ENCODE results near the gene SATB2.

Gene SATB2

DNA sequence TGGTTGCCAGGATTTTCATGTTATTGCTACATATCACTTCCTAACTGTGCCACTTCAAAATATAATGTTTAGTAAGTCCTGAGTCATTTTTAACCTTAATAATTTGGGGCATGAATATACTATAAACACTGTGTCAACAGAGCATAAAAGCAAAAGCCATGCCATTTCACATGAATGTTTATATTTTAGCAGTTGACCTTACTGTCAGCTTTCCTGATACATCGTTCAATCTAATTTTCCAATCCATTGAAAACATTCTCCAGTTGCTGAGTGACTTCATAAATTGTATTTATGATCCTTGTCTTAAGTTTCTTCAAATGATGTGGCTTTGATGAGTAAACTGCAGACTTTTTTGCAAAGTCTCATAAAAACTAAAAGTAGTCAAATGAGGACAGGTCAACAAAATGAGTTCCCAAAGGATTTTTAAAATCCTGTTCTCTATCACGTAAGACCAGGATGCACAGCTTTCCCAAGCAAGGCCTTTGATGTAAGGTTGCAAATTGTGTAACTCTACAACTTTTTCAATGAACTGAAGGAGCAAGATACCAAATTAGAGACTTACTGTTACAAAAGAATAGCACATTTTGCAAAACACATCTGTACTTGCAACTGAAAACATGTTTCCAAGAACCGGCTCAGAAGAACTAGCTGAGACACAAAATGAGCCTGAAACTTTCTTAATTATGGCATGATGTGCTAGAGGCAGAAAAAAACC is 117.7 kb downstream of the SATB2 start:
- no peak overlapping the region for H3K27ac ChIP-seq
- DNase-seq (ENCODE audit: low read depth, low spot score): no peak

DNA sequence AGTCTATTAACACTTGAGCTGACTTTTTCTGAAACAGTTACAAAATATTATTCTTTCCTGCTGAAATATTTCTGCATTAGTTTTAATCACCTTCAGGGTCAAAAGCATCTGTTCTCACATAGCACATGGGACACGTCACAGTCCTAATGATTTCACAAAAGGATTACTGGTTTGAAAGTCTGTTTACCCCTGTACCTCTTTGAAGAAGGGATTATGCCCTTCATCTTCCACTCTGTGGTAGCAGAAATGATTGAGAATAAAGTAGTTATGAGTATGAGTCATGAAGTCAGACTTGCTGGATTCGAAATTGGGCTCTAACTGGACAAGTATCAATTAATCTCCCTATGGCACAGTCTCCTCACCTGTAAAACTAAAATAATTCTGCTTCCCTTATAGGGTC is 121.2 kb downstream of the SATB2 start:
- no peak for DNase-seq (ENCODE audit: low read depth, low spot score)
- H3K27ac ChIP-seq: no peak overlapping the region

DNA sequence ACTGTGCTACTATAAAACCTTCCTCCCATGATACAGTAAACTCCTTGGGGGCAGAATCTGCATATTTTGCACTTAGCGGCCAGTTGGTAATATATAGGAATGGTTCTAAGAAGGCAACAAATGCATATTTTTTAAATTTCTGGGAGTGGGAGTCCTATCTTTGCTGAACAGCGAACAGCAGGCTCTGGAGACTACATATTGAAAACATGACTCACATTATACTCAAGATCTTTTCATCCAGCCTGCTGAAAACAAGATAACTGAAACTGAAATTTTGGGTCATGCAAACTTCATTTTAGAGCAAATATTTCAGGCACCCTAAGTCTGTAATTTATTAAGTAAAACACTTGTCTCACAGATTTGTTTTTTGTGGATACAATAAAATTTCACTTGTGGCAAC is 122.2 kb downstream of the SATB2 start:
- DNase-seq (ENCODE audit: low read depth, low spot score): no peak
- H3K27ac ChIP-seq: no peak overlapping the region

DNA sequence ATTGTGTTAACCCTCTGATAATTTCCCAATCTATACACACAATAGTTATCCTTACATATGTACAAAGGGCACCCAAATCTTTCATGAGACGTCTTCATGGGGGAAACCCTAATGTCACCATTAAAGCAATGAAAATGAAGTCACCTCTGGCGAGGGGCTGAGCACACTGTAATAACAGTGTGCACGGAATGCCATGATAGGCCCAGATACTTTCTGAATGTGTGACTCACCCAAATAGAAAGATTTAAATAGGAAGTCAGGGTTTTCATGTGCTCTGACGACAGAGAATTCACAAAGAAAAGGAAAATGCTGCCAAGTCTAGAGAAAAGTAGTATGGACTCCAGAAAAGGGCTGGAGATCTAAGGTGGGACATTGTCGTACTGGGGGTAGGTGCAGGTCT is 128.3 kb downstream of the SATB2 start:
- no peak overlapping the region for H3K27ac ChIP-seq
- DNase-seq (ENCODE audit: low read depth, low spot score): no peak

DNA sequence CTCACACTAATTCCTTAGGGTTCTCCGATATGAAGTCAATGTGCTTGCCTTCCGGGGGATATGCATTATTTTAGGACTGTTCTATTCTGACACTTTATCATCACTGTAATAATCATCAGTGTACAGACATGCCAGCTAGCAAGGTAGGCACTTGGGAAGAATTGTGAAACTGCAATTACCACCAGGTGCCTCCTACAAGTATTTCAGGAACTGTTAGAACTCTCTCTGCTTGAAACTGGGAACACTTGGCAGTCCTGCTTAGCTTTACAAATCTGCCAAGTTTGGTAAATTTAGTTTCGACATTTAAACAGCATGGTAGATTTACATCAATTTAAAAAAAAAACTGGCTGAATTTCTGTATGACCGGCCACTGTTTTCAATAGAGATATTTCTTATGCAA is 128.7 kb downstream of the SATB2 start:
- no peak for DNase-seq (ENCODE audit: low read depth, low spot score)
- H3K27ac ChIP-seq: no peak overlapping the region

DNA sequence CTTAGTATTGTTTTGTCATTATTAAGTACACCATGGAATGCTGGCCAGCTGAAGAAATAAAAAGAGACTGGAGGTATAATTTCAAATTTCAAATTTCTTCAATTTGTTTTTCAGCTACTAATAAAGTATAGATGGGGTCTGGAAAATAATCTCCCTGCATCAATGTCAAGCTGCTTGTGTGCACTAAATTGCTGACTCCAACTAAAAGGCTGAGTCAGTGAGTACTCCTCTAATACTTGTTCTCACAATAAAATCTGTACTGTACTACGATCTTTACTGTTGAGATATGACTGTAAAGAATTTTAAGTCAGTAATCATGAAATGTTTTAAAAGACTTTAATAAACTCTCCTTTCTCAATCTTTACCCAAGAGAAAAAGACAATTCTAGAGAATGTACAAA is 131.9 kb downstream of the SATB2 start:
- DNase-seq (ENCODE audit: low read depth, low spot score): no peak

DNA sequence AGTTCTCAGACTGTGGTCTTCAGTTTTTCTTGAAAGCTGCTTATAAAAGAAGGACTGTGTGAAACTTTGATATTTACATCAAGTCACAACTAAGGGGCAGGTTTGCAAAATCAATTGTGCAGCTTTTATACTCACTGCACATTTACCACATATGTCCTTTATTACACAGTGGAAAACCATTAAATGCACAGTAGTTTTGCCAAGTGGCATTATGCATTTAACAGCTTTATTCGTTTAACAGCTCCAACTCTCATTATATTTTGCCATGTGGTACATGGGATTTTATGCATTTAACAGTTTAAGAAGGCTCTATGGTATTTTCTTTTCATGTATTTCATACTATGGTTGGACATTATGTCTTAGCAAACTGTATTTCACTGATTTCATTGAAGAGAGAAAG is 135.6 kb downstream of the SATB2 start:
- no peak for DNase-seq (ENCODE audit: low read depth, low spot score)
- no peak overlapping the region for H3K27ac ChIP-seq

More for the DNA sequence above, 131.9 kb downstream of the SATB2 start:
- H3K27ac ChIP-seq: no peak overlapping the region

DNA sequence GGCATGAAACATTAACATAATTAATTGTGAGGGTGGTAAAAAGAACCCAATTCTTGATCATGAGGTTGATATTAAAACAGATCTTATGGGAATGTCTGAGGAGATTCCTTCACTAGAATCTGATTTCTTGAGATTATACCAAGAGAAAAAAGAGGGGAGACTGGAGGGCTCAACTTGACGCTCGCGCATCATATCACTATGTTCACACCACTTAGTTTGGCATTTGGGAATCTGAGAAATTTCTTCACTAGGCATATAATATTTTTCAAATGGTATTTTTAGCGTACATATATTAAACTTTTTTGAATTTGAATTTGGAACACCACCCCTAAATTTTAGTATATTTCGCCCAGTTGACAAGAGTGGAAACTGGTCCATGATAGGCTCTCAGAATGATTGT is 140.1 kb downstream of the SATB2 start:
- DNase-seq (ENCODE audit: low read depth, low spot score): no peak

DNA sequence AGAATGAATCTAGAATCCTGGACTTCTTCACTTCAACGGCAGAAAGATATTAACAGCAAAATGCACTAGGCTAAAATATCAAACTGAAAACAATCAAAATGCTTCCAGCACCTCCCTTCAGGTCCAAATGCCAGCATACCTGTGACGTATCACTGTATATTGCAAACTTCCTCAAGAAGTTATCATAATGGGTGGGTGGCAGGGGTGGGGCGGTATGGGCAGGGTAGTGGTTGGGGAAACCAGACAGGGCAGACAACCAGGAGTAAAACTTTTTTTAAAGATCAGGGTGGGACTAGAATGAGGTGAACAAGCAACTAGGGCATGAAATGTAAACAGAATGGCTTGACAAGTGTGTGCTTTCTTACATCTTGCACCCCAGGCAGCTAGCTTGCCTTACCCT is 140.9 kb downstream of the SATB2 start:
- no peak for DNase-seq (ENCODE audit: low read depth, low spot score)
- H3K27ac ChIP-seq: no peak overlapping the region

More for the DNA sequence above, 140.1 kb downstream of the SATB2 start:
- H3K27ac ChIP-seq: no peak overlapping the region

DNA sequence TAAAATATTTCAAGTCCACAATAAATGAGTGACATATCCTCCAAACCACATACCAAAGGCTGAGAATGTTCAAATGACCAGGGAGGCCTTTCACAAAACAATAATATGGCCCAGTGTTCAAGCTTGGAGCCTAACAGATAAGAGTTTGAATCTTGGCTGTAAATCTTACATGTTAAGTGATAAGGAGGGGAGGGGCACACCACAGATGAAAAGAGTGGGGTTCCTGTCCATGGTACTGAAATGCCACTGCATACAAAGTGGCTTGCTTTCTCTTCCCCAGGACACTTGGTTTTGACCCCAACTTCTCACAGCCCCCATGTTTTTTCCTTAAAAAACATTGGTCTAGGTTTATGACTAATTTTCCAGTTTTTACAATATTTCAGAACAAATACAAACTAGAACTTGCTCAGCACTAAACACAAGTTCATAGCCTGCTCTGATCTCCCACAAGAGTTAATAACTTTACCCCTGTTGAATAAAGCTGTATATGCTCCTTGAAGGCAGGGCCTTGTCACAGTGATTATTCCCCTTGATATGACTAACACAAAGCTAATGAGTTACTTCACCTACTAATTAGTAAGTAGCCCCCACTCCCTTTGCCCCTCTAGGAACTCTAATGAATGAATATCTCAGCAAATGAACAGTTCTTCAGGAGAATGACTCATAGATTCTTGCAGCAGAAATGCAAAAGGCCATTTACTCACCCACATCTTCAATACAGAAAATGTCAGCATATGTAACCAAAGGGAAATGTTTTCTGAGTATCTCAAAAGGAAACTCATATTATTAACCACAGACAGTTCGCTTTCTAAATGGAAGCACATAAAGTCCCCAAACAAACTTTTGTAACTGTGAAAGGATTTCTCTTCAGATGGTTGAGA is 142.2 kb downstream of the SATB2 start:
- no peak for DNase-seq (ENCODE audit: low read depth, low spot score)

DNA sequence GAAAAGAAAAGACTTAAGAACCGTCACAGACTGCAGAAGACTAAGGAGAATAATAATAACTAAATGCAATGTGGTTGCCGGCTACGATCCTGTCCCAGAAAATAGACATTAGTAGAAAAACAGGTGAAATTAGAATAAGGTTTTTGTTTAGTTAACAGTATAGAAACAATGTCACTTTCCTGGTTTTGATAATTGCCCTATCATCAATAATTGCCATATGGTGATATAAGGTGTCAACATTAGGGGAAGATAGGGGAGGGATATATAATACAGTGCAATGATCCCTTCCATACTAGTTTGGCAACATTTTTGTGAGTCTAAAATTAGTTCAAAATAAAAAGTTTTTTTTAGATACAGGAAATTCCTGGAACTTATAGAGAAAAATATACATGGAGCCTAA is 144.8 kb downstream of the SATB2 start:
- H3K27ac ChIP-seq: no peak overlapping the region
- DNase-seq (ENCODE audit: low read depth, low spot score): no peak

More for the DNA sequence above, 142.2 kb downstream of the SATB2 start:
- no peak overlapping the region for H3K27ac ChIP-seq

DNA sequence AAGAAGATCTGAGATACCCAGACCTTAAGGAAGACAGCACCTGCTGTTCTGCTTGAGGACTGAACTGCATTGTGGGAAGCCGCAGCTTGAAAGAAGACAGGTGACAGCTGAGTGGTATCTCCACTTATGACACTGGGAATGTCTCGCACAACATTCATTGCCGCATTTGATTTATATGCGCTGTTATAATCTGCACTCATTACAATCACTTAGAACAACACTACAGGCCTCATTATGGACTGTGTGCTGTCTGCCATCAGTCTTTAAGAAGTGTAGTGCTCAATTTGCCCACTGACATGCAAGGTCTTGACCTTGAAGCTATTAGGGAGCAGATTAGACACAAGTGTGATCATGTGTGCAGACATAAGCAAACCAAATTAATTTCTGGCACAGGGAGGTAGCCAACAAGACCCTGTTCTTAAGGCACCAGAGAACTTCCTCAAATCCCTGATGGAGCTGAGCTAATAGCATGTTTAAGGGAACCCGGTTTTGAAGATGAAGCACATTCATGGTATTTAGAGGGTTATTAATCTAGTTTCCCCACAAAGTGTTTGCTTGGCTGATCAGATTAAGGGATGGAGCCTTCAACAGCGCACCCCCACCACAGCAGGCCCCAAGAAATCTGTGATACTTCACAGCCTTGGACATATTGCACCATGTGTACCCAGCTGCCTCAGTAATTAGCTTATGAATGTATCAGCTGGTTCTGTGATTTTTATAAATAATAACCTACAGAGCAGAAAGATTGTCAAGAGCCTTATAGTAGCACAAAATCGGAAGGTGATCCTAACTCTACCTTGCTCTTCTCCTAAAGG is 146.8 kb downstream of the SATB2 start:
- DNase-seq (ENCODE audit: low read depth, low spot score): no peak
- H3K27ac ChIP-seq: no peak overlapping the region

DNA sequence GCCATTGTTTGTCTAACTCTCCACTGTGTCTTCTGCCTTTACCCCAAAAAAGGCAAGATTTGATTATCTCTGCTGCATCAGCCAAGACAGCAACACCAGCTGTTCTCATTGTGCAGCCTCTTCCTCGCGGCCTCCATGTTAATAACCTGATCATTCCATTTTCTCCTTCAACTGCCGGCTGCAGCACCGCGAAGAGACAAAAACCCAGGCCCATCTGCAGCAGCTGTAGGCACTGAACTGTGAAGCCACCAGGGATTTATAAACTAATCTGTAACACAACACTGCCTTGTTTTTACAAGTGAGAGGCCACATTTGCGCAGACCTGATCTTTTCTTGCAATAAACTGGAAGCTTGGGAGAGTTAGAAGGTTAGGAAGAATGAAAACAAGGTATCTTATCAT is 147.8 kb downstream of the SATB2 start:
- no peak for DNase-seq (ENCODE audit: low read depth, low spot score)
- H3K27ac ChIP-seq: no peak overlapping the region

DNA sequence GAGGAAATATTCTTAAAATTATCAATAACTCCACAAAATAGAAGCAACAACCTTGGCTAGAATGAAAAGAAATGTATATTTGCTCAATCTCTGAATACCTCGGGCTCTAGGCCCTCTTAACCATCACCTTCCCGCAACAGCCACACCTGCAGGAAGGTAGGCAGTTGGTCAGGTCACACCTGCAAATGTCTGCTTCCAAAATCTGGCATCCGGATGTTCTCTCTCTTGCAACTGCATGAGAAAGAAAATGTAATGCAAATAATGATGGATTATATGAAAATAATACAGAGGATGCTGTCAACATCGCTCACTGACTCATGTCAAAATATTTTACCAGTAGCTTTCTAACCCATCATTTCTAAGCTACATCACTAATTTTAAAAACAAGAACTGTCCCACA is 148.3 kb downstream of the SATB2 start:
- DNase-seq (ENCODE audit: low read depth, low spot score): no peak

DNA sequence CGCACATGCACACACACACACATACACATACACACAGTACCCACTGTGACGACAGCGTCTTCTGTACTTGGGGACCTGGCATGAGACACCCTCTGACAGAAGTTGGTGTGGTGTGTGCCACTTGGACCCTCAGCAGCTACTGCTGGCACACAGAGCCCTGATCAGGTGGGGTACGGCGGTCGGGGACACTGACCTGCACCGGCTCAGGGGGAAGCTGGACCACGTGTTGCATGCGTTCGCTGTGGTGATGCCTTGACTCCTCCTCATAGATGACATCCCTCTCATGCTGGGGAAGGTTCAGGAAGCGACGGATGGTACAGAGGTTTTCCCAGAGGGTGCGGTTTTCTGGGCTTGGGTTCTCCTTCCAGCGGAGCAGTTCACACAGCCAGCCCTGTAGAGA is 149.2 kb downstream of the SATB2 start:
- no peak for DNase-seq (ENCODE audit: low read depth, low spot score)
- no peak overlapping the region for H3K27ac ChIP-seq

More for the DNA sequence above, 148.3 kb downstream of the SATB2 start:
- no peak overlapping the region for H3K27ac ChIP-seq

DNA sequence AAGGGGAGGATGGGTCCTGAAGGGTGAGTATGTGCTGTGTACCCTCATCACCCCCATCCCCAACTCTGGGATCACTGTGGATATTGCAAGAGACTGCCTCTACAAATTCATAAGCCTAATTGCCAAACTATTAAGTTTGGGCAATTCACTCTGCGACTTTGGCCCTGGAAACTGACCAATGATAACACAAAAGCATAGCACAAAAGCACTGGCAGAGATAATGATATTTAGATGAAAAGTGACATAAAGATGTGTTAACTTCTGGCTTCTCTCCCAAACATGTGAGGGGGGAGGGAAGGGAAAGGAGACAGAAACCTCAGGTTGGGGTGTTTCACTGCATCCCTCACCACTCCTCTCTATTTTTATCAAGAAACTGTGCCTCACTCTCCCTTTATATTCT is 150.3 kb downstream of the SATB2 start:
- DNase-seq (ENCODE audit: low read depth, low spot score): no peak
- H3K27ac ChIP-seq: no peak overlapping the region

DNA sequence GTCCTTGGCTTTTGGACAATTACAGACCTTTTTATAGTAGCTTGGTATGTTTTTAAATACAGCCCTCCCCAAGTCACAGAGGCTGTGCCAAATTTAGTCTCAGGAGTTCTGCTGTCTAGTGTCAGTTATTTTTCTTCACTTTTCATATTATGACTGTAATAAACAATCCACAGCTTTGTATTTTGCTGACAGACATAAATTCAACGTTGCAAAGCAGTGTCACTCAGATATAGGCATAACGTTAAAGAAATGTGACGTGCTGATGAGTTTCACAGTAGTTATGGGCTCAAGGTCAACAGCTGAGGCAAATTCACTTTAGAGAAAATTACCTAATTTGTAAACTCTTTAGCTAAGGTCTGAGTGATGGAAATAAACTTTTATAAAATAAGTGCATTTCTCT is 151.6 kb downstream of the SATB2 start:
- DNase-seq (ENCODE audit: low read depth, low spot score): no peak
- H3K27ac ChIP-seq: no peak overlapping the region

DNA sequence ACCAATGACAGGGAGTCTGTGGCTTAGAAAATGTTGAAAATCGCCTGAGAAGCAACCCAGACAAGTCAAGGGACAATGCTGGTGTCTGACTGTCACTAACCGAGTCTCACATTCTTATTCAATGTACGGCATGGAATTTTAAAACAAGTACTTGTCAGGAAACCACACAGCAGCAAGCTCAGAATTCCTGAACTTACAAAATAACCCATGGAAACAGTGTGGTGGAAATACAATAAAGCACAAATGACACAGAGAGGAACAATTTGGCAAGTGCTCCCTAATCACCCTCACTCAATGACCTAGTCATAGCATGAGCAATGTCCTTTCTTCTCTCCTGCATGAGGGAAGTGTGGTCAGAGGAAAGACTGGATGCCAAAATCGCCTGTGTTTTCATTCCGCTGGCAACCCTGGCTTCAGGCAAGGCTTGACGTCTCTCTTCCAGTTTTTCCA is 154.0 kb downstream of the SATB2 start:
- DNase-seq (ENCODE audit: low read depth, low spot score): peak; percentile 18
- peak overlapping the region; percentile 7 for H3K27ac ChIP-seq

DNA sequence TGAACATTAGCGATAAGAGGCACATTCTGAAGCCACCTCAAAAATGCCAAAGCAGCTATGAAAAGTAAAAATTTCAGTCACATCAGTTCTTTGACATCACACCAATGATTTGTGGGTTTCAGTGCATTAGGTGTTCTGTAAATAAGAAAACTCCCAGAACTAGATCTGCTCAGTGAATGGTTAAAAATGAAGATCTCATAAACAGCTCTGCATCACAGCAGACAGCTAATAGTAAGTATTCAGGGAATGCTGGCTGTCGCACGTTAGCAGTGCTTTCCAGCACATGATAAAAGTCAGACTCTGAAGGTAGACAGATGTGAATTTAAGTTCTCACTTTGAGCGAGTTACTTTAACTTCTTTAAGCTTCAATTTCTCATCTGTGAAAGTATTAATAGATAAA is 154.9 kb downstream of the SATB2 start:
- DNase-seq (ENCODE audit: low read depth, low spot score): no peak
- no peak overlapping the region for H3K27ac ChIP-seq

DNA sequence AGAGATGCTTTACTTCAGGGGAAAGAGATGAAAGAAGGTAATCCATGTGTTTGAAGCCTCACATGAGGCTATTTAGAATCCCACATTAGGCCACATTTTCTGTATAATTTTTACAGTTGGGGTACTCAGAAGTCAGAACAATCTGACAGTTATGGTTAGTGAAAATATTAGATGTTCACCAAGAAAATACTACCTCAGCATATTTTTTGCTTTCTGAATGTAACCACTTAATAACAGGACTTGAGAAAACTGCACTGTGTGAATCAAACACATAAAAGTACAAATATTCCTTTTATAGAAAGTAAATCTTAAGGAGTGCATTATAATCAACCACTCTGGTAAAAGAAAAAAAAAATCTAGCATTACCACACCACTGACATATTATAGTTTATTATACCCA is 169.3 kb downstream of the SATB2 start:
- DNase-seq (ENCODE audit: low read depth, low spot score): no peak
- no peak overlapping the region for H3K27ac ChIP-seq

DNA sequence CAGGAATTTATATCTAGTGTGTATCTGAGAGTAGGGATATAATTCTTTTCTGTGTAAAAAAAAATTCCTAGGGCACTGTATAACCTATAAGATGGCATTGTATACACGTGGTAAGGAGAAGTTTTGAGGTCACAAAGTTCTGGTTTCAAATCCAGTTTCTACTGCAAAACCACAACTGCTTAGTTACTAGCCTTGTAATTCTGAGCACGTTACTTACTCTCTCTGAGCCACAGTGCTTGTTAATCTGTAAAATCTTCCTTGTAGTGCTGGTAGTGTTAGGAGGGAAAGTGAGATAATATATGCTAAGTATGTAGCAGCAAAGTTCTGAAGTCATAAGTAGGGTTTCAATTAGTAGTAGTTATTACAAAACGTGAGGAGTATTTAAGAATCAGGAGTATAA is 175.4 kb downstream of the SATB2 start:
- no peak for DNase-seq (ENCODE audit: low read depth, low spot score)
- no peak overlapping the region for H3K27ac ChIP-seq
